SK-N-SH treated with all-trans-retinoic acid at 6 μM for 48 hours (cell line): ENCODE measurements around the gene PSME4.

ENCODE experiments used
- ATAC-seq: fragments of 200-7000 bp; cut with Tn5 transposase; 3 replicates; pipeline ENCODE4 v1.9.1; 2020; ENCODE audit warnings: mild to moderate bottlenecking, moderate library complexity
- ARNTL ChIP-seq: fragments of 450-650 bp; formaldehyde crosslinking; IDR thresholded peaks from 2 replicates; pipeline ENCODE4 v1.5.0; 2020; ENCODE audit warnings: low read depth, mild to moderate bottlenecking, moderate library complexity, borderline replicate concordance
- BACH2 ChIP-seq: fragments of 250-450 bp; sonication (Bioruptor Pico); IDR thresholded peaks from 2 replicates; pipeline ENCODE4 v1.9.0; 2021; ENCODE audit warnings: mild to moderate bottlenecking, borderline replicate concordance
- CSDC2 ChIP-seq: fragments of 250-450 bp; sonication (Bioruptor Pico); IDR thresholded peaks from 2 replicates; pipeline ENCODE4 v1.5.0; 2020; ENCODE audit warnings: mild to moderate bottlenecking, moderate library complexity
- ESRRG ChIP-seq: fragments of 250-450 bp; sonication (Bioruptor Pico); IDR thresholded peaks from 2 replicates; pipeline ENCODE4 v1.6.1; 2021; ENCODE audit warnings: mild to moderate bottlenecking
- GLIS3 ChIP-seq: fragments of 250-450 bp; sonication (Bioruptor Pico); IDR thresholded peaks from 2 replicates; pipeline ENCODE4 v1.5.0; 2020; ENCODE audit warnings: mild to moderate bottlenecking, moderate library complexity
- ISL1 ChIP-seq: fragments of 250-450 bp; sonication (Bioruptor Pico); IDR thresholded peaks from 2 replicates; pipeline ENCODE4 v2.1.2; 2022; ENCODE audit warnings: mild to moderate bottlenecking, moderate library complexity
- OSR1 ChIP-seq: fragments of 250-450 bp; sonication (Bioruptor Pico); IDR thresholded peaks from 2 replicates; pipeline ENCODE4 v1.8.0; 2022; ENCODE audit warnings: moderate library complexity, mild to moderate bottlenecking, inconsistent platforms
- PPARA ChIP-seq: fragments of 250-450 bp; sonication (Bioruptor Pico); IDR thresholded peaks from 2 replicates; pipeline ENCODE4 v1.5.0; 2020; ENCODE audit warnings: mild to moderate bottlenecking, borderline replicate concordance
- SNAI2 ChIP-seq: fragments of 250-450 bp; sonication (Bioruptor Pico); IDR thresholded peaks from 2 replicates; pipeline ENCODE4 v1.5.0; 2020; ENCODE audit warnings: mild to moderate bottlenecking, moderate library complexity
- TCF4 ChIP-seq: fragments of 250-450 bp; sonication (Bioruptor Pico); IDR thresholded peaks from 2 replicates; pipeline ENCODE4 v1.8.0; 2021; ENCODE audit warnings: mild to moderate bottlenecking, moderate library complexity, borderline replicate concordance
- ZC3H10 ChIP-seq: fragments of 250-450 bp; sonication (Bioruptor Pico); IDR thresholded peaks from 2 replicates; pipeline ENCODE4 v1.5.1; 2021; ENCODE audit warnings: mild to moderate bottlenecking, moderate library complexity
- ZFP30 ChIP-seq: fragments of 450-650 bp; formaldehyde crosslinking; IDR thresholded peaks from 2 replicates; pipeline ENCODE4 v1.5.0; 2022; ENCODE audit warnings: mild to moderate bottlenecking, moderate library complexity
- ZNF565 ChIP-seq: fragments of 450-650 bp; formaldehyde crosslinking; conservative IDR thresholded peaks from 2 replicates; pipeline ENCODE4 v1.5.0; 2020; ENCODE audit warnings: low read depth, mild to moderate bottlenecking, moderate library complexity
- ZNF70 ChIP-seq: fragments of 450-650 bp; formaldehyde crosslinking; IDR thresholded peaks from 2 replicates; pipeline ENCODE4 v1.5.0; 2020; ENCODE audit warnings: mild to moderate bottlenecking, moderate library complexity
- ZNF8 ChIP-seq: fragments of 450-650 bp; formaldehyde crosslinking; IDR thresholded peaks from 2 replicates; pipeline ENCODE4 v1.5.0; 2020; ENCODE audit warnings: mild to moderate bottlenecking, moderate library complexity
- TF ChIP-seq, protein P1 (sequence below): fragments of 250-450 bp; sonication (Bioruptor Pico); IDR thresholded peaks from 2 replicates; pipeline ENCODE4 v1.8.0; 2021; ENCODE audit warnings: low read depth, mild to moderate bottlenecking, moderate library complexity, borderline replicate concordance
- TF ChIP-seq, protein P2 (sequence below): fragments of 250-450 bp; sonication (Bioruptor Pico); IDR thresholded peaks from 2 replicates; pipeline ENCODE4 v1.5.1; 2020; ENCODE audit warnings: low read depth, mild to moderate bottlenecking, moderate library complexity
- TF ChIP-seq, protein P3 (sequence below): fragments of 250-450 bp; sonication (Bioruptor Pico); IDR thresholded peaks from 2 replicates; pipeline ENCODE4 v1.5.1; 2021; ENCODE audit warnings: mild to moderate bottlenecking, moderate library complexity
- TF ChIP-seq, protein P4 (sequence below): fragments of 250-450 bp; sonication (Bioruptor Pico); IDR thresholded peaks from 2 replicates; pipeline ENCODE4 v1.8.0; 2020; ENCODE audit warnings: mild to moderate bottlenecking, moderate library complexity, borderline replicate concordance
- TF ChIP-seq, protein P5 (sequence below): fragments of 250-450 bp; sonication (Bioruptor Pico); IDR thresholded peaks from 2 replicates; pipeline ENCODE4 v1.5.0; 2020; ENCODE audit warnings: mild to moderate bottlenecking, moderate library complexity

Gene PSME4

DNA sequence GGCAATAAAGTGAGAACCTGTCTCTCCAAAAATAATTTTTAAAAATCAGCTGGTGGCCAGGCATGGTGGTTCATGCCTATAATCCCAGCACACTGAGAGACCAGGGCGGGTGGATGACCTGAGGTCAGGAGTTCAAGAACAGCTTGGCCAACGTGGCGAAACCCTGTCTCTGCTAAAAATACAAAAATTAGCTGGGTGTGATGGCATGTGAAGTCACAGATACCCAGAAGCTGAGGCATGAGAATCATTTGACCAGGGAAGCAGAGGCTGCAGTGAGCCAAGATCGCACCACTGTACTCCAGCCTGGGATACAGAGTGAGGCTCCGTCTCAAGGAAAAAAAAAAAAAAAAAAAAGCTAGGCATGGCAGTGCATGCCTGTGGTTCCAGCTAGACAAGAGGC lies 103.6 kb downstream of the PSME4 start (continued):
- TF ChIP-seq PPARA (CRISPR knock-in tag) (no peak), ZC3H10 (CRISPR knock-in tag) (no peak), TCF4 (no peak), ESRRG (CRISPR knock-in tag) (no peak)

DNA sequence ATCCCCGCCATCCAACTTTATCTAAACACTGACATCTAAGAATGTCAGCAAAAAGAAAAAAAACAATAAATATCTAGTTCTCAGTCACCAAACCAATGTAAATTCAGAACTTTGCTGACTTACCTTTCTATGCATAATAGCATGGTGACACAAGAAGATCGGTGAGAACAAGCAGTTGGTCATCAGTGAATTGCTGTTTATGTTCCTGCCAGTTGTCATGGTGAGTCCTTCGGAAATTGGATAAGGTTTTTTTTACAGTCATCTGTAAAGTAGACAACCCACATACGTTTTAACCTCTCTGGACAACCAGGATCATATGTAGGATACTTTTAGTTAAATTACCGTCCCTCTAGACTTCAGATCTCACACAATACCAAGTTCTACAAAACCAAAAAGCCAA lies 104.8 kb downstream of the PSME4 start:
- no peak for ATAC-seq
- TF ChIP-seq, protein P1, sequence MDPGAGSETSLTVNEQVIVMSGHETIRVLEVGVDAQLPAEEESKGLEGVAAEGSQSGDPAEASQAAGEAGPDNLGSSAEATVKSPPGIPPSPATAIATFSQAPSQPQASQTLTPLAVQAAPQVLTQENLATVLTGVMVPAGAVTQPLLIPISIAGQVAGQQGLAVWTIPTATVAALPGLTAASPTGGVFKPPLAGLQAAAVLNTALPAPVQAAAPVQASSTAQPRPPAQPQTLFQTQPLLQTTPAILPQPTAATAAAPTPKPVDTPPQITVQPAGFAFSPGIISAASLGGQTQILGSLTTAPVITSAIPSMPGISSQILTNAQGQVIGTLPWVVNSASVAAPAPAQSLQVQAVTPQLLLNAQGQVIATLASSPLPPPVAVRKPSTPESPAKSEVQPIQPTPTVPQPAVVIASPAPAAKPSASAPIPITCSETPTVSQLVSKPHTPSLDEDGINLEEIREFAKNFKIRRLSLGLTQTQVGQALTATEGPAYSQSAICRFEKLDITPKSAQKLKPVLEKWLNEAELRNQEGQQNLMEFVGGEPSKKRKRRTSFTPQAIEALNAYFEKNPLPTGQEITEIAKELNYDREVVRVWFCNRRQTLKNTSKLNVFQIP (CRISPR knock-in tag), result no peak
- TF ChIP-seq ZC3H10 (CRISPR knock-in tag), result no peak
- TF ChIP-seq TCF4, result no peak
- TF ChIP-seq, protein P2, sequence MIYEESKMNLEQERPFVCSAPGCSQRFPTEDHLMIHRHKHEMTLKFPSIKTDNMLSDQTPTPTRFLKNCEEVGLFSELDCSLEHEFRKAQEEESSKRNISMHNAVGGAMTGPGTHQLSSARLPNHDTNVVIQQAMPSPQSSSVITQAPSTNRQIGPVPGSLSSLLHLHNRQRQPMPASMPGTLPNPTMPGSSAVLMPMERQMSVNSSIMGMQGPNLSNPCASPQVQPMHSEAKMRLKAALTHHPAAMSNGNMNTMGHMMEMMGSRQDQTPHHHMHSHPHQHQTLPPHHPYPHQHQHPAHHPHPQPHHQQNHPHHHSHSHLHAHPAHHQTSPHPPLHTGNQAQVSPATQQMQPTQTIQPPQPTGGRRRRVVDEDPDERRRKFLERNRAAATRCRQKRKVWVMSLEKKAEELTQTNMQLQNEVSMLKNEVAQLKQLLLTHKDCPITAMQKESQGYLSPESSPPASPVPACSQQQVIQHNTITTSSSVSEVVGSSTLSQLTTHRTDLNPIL (CRISPR knock-in tag), result no peak
- no peak for TF ChIP-seq ARNTL
- no peak for TF ChIP-seq ZNF565 (CRISPR knock-in tag)
- no peak for TF ChIP-seq GLIS3 (CRISPR knock-in tag)
- TF ChIP-seq CSDC2 (CRISPR knock-in tag), result no peak
- TF ChIP-seq, protein P3, sequence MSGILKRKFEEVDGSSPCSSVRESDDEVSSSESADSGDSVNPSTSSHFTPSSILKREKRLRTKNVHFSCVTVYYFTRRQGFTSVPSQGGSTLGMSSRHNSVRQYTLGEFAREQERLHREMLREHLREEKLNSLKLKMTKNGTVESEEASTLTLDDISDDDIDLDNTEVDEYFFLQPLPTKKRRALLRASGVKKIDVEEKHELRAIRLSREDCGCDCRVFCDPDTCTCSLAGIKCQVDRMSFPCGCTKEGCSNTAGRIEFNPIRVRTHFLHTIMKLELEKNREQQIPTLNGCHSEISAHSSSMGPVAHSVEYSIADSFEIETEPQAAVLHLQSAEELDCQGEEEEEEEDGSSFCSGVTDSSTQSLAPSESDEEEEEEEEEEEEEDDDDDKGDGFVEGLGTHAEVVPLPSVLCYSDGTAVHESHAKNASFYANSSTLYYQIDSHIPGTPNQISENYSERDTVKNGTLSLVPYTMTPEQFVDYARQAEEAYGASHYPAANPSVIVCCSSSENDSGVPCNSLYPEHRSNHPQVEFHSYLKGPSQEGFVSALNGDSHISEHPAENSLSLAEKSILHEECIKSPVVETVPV (CRISPR knock-in tag), result no peak
- no peak for TF ChIP-seq PPARA (CRISPR knock-in tag)
- no peak for TF ChIP-seq BACH2 (CRISPR knock-in tag)
- no peak for TF ChIP-seq ESRRG (CRISPR knock-in tag)
- TF ChIP-seq ISL1 (CRISPR knock-in tag), result no peak
- no peak for TF ChIP-seq OSR1 (CRISPR knock-in tag)

DNA sequence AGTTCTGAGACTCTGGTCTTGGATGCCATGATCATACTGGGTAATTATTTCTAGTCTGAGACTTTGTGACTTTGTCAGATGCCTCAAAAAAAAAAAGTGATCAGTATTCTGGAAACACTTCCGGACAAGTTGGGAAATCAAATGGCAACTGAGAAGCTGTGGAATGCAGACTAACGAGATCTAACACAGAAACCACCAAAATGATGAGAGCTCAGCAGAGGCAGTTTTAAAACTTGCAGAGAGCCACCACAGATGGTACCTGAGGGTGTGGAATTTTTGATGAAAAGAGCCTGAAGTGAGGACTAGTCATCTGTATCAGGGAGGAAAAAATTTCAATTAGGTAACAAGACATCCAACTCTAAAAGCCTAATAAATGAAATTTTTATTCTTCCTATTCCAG lies 105.5 kb downstream of the PSME4 start:
- ATAC-seq, result no peak
- TF ChIP-seq, protein P2 (CRISPR knock-in tag), result no peak
- no peak for TF ChIP-seq ZNF8
- no peak for TF ChIP-seq SNAI2
- TF ChIP-seq, protein P4, sequence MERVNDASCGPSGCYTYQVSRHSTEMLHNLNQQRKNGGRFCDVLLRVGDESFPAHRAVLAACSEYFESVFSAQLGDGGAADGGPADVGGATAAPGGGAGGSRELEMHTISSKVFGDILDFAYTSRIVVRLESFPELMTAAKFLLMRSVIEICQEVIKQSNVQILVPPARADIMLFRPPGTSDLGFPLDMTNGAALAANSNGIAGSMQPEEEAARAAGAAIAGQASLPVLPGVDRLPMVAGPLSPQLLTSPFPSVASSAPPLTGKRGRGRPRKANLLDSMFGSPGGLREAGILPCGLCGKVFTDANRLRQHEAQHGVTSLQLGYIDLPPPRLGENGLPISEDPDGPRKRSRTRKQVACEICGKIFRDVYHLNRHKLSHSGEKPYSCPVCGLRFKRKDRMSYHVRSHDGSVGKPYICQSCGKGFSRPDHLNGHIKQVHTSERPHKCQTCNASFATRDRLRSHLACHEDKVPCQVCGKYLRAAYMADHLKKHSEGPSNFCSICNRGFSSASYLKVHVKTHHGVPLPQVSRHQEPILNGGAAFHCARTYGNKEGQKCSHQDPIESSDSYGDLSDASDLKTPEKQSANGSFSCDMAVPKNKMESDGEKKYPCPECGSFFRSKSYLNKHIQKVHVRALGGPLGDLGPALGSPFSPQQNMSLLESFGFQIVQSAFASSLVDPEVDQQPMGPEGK (CRISPR knock-in tag), result no peak
- TF ChIP-seq ZNF70, result no peak
- TF ChIP-seq, protein P5, sequence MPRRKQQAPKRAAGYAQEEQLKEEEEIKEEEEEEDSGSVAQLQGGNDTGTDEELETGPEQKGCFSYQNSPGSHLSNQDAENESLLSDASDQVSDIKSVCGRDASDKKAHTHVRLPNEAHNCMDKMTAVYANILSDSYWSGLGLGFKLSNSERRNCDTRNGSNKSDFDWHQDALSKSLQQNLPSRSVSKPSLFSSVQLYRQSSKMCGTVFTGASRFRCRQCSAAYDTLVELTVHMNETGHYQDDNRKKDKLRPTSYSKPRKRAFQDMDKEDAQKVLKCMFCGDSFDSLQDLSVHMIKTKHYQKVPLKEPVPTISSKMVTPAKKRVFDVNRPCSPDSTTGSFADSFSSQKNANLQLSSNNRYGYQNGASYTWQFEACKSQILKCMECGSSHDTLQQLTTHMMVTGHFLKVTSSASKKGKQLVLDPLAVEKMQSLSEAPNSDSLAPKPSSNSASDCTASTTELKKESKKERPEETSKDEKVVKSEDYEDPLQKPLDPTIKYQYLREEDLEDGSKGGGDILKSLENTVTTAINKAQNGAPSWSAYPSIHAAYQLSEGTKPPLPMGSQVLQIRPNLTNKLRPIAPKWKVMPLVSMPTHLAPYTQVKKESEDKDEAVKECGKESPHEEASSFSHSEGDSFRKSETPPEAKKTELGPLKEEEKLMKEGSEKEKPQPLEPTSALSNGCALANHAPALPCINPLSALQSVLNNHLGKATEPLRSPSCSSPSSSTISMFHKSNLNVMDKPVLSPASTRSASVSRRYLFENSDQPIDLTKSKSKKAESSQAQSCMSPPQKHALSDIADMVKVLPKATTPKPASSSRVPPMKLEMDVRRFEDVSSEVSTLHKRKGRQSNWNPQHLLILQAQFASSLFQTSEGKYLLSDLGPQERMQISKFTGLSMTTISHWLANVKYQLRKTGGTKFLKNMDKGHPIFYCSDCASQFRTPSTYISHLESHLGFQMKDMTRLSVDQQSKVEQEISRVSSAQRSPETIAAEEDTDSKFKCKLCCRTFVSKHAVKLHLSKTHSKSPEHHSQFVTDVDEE, result no peak
- TF ChIP-seq GLIS3 (CRISPR knock-in tag), result no peak
- no peak for TF ChIP-seq CSDC2 (CRISPR knock-in tag)
- TF ChIP-seq BACH2 (CRISPR knock-in tag), result no peak
- TF ChIP-seq ZFP30 (CRISPR knock-in tag), result no peak
